ENCODE results near the gene ALAS1.

ALAS1 gene

DNA sequence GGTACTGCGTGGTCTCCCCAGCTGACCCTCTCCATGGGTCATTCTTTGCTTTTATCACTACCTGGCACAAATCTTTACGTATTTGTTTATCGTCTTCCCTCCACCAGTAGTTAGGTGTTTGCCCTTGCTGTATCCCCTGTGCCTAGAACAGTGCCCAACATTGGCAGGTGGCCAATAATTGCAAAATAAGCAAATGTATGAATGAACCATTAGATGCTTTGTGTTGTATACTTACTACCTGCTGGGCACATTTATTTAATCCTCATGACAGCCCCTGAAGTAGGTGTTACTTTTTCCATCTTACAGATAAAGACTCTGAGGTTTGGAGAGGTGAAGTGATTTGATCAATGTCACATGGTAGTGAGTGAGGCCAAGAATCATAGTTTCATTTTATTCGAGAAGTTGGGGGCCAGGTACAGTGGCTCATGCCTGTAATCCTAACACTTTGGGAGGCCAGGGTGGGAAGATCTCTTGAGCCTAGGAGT is 43.0 kb downstream of the ALAS1 start:
- no peak for DNase-seq (ENCODE audit: low read depth)
- TF ChIP-seq, protein P1, sequence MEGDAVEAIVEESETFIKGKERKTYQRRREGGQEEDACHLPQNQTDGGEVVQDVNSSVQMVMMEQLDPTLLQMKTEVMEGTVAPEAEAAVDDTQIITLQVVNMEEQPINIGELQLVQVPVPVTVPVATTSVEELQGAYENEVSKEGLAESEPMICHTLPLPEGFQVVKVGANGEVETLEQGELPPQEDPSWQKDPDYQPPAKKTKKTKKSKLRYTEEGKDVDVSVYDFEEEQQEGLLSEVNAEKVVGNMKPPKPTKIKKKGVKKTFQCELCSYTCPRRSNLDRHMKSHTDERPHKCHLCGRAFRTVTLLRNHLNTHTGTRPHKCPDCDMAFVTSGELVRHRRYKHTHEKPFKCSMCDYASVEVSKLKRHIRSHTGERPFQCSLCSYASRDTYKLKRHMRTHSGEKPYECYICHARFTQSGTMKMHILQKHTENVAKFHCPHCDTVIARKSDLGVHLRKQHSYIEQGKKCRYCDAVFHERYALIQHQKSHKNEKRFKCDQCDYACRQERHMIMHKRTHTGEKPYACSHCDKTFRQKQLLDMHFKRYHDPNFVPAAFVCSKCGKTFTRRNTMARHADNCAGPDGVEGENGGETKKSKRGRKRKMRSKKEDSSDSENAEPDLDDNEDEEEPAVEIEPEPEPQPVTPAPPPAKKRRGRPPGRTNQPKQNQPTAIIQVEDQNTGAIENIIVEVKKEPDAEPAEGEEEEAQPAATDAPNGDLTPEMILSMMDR (IDR thresholded peaks at IDR 0.05; ENCODE audit: low read length, missing control alignments): no peak
- H3K4me3 ChIP-seq (replicated peaks; ENCODE audit: low read depth, low read length): no peak overlapping the region

DNA sequence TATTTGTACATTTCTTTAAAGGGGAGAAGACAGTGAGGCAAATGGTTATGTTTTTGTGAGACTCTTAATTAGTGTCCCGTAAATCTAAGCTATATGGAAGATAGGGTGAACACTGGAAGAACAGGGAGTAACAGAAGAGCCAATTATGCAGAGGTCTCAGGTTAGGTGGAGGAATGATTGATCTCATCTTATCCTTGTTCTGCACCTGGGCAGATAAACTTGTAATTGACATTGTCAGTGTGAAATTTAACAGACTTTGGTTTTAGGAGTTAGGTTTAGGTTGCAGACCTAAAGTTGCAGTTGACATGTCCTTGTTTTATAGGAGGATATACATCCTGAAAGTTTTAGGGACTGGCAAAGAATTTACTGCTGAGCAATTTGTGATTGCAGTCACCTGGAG is 44.1 kb downstream of the ALAS1 start:
- no peak overlapping the region for H3K4me3 ChIP-seq (replicated peaks; ENCODE audit: low read depth, low read length)
- TF ChIP-seq, protein P1 (IDR thresholded peaks at IDR 0.05; ENCODE audit: low read length, missing control alignments): no peak
- DNase-seq (ENCODE audit: low read depth): no peak

DNA sequence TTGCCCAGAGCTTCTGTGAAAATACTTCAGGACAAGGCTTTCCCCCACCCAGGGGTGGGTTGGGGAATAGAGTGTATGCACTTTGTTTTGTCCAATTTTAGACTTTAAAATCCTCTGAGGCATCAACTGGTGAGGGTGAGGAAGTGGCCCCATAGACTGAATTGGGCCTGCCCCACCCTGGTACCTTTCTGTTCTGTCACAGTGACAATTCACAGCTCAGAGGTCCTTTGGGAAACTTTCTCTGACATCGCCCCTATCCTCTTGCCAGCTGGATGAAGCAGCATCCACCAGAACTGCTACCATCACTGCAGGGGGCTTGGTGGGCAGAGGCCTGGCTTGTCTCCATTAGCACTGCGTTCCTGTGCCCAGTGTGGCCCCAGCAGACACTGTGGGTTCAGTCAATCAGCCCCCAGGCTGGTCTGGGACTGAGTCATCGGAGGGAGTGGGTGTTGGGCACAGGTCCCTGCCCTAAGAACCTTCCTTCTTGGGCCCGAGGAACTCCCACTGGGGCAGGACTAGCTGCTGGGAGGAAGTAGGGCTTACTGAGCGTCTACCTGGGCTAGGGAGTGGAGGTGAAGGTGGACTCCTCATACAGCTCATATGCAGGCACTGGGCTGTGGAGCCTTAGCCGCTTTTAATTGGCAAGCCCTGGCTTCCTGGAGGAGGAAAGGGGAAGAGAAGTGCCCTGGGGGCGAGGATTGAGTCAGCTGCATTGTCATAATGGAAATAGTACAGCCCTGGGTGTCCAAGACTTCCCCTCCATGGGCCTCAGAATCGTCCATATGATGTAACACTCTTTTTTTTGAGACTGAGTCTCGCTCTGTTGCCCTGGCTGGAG is 46.0 kb downstream of the ALAS1 start:
- no peak overlapping the region for H3K4me3 ChIP-seq (replicated peaks; ENCODE audit: low read depth, low read length)
- DNase-seq (ENCODE audit: low read depth): peak; percentile 44
- TF ChIP-seq, protein P1 (IDR thresholded peaks at IDR 0.05; ENCODE audit: low read length, missing control alignments): no peak

DNA sequence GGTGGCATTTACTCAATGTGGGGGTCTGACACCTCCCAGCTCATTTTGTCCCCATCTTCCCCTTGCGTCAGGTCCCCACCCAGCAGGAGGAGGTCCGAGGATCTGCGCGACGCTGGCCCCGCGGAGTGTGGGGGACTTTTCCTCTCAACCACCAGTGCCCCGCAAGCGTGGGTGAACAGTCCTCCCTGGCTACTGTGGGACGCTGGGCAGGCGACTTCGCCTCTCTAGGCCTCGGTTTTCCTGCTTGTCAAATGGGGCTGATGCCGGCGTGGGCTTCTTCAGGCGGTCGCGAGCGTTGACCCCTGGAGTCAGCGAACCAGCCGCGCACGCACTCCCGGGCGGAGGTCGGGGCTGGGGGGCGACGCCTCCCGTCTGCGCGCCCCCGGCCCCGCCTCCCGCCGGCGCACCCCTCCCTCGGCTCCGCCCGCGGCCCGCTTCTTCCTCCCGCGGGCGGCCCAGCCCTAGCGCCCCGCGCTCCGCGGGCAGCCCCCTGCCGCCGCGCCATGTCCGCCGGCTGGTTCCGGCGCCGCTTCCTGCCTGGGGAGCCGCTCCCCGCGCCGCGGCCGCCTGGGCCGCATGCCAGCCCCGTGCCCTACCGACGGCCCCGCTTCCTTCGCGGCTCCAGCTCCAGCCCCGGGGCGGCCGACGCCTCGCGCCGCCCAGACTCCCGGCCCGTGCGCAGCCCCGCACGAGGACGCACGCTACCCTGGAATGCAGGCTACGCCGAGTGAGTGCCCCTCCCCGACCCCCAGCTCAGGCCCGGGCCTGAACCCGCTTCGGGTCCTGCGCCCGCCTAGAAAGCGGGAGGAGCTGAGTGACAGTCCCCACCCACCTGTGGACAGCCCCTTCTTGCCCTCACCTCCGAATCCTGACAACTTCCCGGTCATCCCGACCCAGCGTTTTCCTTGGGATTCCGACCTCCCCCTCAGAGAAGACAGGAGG is 47.6 kb downstream of the ALAS1 start, which contains the start of gene PPM1M:
Gene PPM1M (plus strand): TSS at position 438 of the 942 bp plus-strand sequence. CDS start 66 bp downstream, at position 504.
- DNase-seq (ENCODE audit: low read depth): peak; percentile 43
- H3K4me3 ChIP-seq (replicated peaks; ENCODE audit: low read depth, low read length): peak within 1 kb of the TSS; percentile 56
- TF ChIP-seq, protein P1 (IDR thresholded peaks at IDR 0.05; ENCODE audit: low read length, missing control alignments): no peak

DNA sequence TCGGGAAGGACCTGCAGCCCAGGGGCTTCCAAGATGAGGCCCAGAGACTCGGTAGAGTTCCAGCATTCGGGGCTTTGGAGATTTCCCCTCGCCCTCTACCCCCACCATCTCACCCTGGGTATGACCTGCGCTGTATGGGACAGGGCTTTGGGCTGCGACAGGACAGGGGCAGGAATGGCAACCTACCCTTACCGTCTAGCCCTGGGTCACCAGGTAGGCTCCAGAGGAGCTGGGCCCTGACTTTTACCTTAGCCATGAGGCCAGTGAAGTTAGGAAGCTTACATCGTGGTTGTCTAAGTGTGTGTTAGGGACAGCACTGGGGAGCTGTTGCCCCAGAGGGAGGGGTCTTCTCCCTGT is 48.3 kb downstream of the ALAS1 start:
- TF ChIP-seq, protein P1 (IDR thresholded peaks at IDR 0.05; ENCODE audit: low read length, missing control alignments): no peak
- no peak for DNase-seq (ENCODE audit: low read depth)
- H3K4me3 ChIP-seq (replicated peaks; ENCODE audit: low read depth, low read length): peak overlapping the region; percentile 56

DNA sequence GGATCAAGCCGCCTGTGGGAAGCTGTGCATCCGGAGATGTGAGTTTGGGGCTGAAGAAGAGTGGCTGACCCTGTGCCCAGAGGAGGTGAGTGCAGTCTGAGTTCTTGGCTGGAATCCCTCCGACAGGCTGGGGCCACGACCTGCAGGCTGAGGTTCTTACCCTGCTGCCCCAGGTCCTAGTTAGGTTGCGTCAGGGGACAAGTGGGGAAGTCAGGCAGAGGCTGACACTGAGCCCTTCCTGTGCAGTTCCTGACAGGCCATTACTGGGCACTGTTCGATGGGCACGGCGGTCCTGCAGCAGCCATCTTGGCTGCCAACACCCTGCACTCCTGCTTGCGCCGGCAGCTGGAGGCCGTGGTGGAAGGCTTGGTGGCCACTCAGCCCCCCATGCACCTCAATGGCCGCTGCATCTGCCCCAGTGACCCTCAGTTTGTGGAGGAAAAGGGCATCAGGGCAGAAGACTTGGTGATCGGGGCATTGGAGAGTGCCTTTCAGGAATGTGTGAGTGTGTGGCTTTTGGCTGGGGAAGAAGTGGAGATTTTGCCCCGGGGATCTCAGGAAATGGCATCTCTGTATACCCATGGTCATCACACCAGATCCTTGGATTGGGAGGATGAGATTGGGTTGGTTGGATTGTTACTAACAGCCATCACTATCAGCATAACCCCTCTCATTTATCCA is 48.9 kb downstream of the ALAS1 start:
- no peak overlapping the region for H3K4me3 ChIP-seq (replicated peaks; ENCODE audit: low read depth, low read length)
- no peak for DNase-seq (ENCODE audit: low read depth)
- TF ChIP-seq, protein P1 (IDR thresholded peaks at IDR 0.05; ENCODE audit: low read length, missing control alignments): no peak
